ENCODE results near the gene NOP9. TPM values are rescaled to one million over a fixed set of nuclear protein-coding genes. Genes with fewer than 3 reads are reported as not detected.

Gene NOP9
- total RNA-seq, 1 experiment from 2014 or later: 29.8 TPM

GRCh38 chr14:24266344-24267244 lies 33.1 kb upstream of the NOP9 start:
- Mint-ChIP-seq H3K36me3 (ENCODE audit: insufficient read depth, unreplicated experiment) (peaks cover 25% of the 10 kb centered on the region), H3K27me3 (ENCODE audit: insufficient read depth, unreplicated experiment) (no peaks in the 10 kb centered on the region), H3K9me3 (ENCODE audit: unreplicated experiment) (no peaks in the 10 kb centered on the region), H3K4me1 (ENCODE audit: insufficient read depth, unreplicated experiment) (peaks cover 37% of the 10 kb centered on the region), H3K4me3 (ENCODE audit: unreplicated experiment) (no peak overlapping the region), H3K27ac (ENCODE audit: low read depth, unreplicated experiment) (no peak overlapping the region)
- BruUV-seq (replicated peaks): no TSS peak
- DNase-seq (ENCODE audit: unreplicated experiment): no peak
- TF ChIP-seq, protein P1, sequence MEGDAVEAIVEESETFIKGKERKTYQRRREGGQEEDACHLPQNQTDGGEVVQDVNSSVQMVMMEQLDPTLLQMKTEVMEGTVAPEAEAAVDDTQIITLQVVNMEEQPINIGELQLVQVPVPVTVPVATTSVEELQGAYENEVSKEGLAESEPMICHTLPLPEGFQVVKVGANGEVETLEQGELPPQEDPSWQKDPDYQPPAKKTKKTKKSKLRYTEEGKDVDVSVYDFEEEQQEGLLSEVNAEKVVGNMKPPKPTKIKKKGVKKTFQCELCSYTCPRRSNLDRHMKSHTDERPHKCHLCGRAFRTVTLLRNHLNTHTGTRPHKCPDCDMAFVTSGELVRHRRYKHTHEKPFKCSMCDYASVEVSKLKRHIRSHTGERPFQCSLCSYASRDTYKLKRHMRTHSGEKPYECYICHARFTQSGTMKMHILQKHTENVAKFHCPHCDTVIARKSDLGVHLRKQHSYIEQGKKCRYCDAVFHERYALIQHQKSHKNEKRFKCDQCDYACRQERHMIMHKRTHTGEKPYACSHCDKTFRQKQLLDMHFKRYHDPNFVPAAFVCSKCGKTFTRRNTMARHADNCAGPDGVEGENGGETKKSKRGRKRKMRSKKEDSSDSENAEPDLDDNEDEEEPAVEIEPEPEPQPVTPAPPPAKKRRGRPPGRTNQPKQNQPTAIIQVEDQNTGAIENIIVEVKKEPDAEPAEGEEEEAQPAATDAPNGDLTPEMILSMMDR (IDR thresholded peaks at IDR 0.05; ENCODE audit: unreplicated experiment): no peak
- intact Hi-C loops (cut with micrococcal nuclease): no loop called here
- ChIA-PET CTCF (interaction anchor here (0.7 to 32.3 kb wide), 5 partner anchors 16 to 67 kb away, joined by 3 to 457 read pairs (median 23); partner anchors contain the start of genes CIDEB, DHRS1, NOP9 and TINF2), POLR2A (interaction anchor here (0.6 to 7.2 kb wide), 5 partner anchors 8 to 31 kb away, joined by 3 to 62 read pairs (median 4); partner anchors contain the start of genes DHRS1, NOP9 and TINF2)

GRCh38 chr14:24267516-24267915 lies 32.1 kb upstream of the NOP9 start:
- BruUV-seq (replicated peaks): no TSS peak
- CTCF ChIA-PET: interaction anchor here (0.6 to 32.3 kb wide), 5 partner anchors 24 to 1986 kb away, joined by 4 to 457 read pairs (median 43); partner anchors contain the start of genes CIDEB, DHRS1, LTB4R2 and NOP9

DNA sequence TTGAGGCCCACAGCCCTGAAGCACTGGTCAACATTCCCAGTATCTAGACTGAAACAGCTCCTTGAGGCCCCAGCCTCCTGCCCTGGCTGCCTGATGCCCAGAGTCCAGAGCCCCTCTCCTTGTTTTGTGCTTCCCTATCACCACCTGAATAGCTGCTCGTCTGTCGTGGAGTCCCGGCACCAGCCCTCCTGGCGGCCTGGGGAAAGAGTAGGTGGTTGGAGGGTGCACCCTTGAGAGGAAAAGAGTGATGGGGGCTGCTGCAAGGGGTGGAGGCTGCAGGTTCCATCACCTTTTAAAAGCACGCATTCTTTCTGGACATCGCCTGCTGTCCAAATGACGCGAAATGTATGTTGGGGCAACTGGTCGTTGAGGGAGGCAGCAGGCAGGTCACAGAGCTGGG lies 31.4 kb upstream of the NOP9 start:
- TF ChIP-seq, protein P1 (IDR thresholded peaks at IDR 0.05; ENCODE audit: unreplicated experiment): no peak
- DNase-seq (ENCODE audit: unreplicated experiment): no peak
- H3K27me3 Mint-ChIP-seq (ENCODE audit: insufficient read depth, unreplicated experiment): no peaks in the 10 kb centered on the region
- ChIA-PET POLR2A (interaction anchor here (1.2 to 9.5 kb wide), 4 partner anchors 15 to 32 kb away, joined by 3 to 146 read pairs (median 128); partner anchors contain the start of genes DHRS1, NOP9 and TINF2), CTCF (interaction anchor here (1.2 to 32.3 kb wide), 5 partner anchors 22 to 39 kb away, joined by 4 to 457 read pairs (median 43); partner anchors contain the start of genes CIDEB, DHRS1, LTB4R2 and NOP9)
- H3K27ac Mint-ChIP-seq (ENCODE audit: low read depth, unreplicated experiment): no peak overlapping the region
- H3K9me3 Mint-ChIP-seq (ENCODE audit: unreplicated experiment): no peaks in the 10 kb centered on the region
- no peak overlapping the region for H3K4me3 Mint-ChIP-seq (ENCODE audit: unreplicated experiment)
- peaks cover 44% of the 10 kb centered on the region for H3K4me1 Mint-ChIP-seq (ENCODE audit: insufficient read depth, unreplicated experiment)
- intact Hi-C loops (cut with micrococcal nuclease): no loop called here
- peaks cover 24% of the 10 kb centered on the region for H3K36me3 Mint-ChIP-seq (ENCODE audit: insufficient read depth, unreplicated experiment)
- no TSS peak for BruUV-seq (replicated peaks)

More at GRCh38 chr14:24267516-24267915, 32.1 kb upstream of the NOP9 start:
- Mint-ChIP-seq H3K4me3 (ENCODE audit: unreplicated experiment) (no peak overlapping the region), H3K36me3 (ENCODE audit: insufficient read depth, unreplicated experiment) (peaks cover 22% of the 10 kb centered on the region), H3K27me3 (ENCODE audit: insufficient read depth, unreplicated experiment) (no peaks in the 10 kb centered on the region), H3K4me1 (ENCODE audit: insufficient read depth, unreplicated experiment) (peaks cover 44% of the 10 kb centered on the region), H3K9me3 (ENCODE audit: unreplicated experiment) (no peaks in the 10 kb centered on the region), H3K27ac (ENCODE audit: low read depth, unreplicated experiment) (no peak overlapping the region)
- POLR2A ChIA-PET: interaction anchor here (1.2 to 9.2 kb wide), 3 partner anchors 15 to 30 kb away, joined by 3 to 115 read pairs (median 62); partner anchors contain the start of genes DHRS1 and NOP9
- TF ChIP-seq, protein P1 (IDR thresholded peaks at IDR 0.05; ENCODE audit: unreplicated experiment): no peak
- intact Hi-C loops (cut with micrococcal nuclease): no loop called here
- DNase-seq (ENCODE audit: unreplicated experiment): no peak

GRCh38 chr14:24269368-24269767 lies 30.3 kb upstream of the NOP9 start:
- H3K27ac Mint-ChIP-seq (ENCODE audit: low read depth, unreplicated experiment): no peak overlapping the region
- TF ChIP-seq, protein P1 (IDR thresholded peaks at IDR 0.05; ENCODE audit: unreplicated experiment): no peak
- H3K27me3 Mint-ChIP-seq (ENCODE audit: insufficient read depth, unreplicated experiment): no peaks in the 10 kb centered on the region
- intact Hi-C loops (cut with micrococcal nuclease): no loop called here
- no peaks in the 10 kb centered on the region for H3K9me3 Mint-ChIP-seq (ENCODE audit: unreplicated experiment)
- CTCF ChIA-PET: interaction anchor here (0.6 to 32.3 kb wide), 7 partner anchors 22 to 712 kb away, joined by 3 to 457 read pairs (median 4); partner anchors contain the start of genes CIDEB, DHRS1, LTB4R2 and NOP9
- no peak for DNase-seq (ENCODE audit: unreplicated experiment)
- POLR2A ChIA-PET: interaction anchor here (0.8 to 9.5 kb wide), 7 partner anchors 12 to 122 kb away, joined by 4 to 146 read pairs (median 22); partner anchors contain the start of genes CHMP4A, DHRS1, LTB4R2 and NOP9
- peaks cover 24% of the 10 kb centered on the region for H3K36me3 Mint-ChIP-seq (ENCODE audit: insufficient read depth, unreplicated experiment)
- peak overlapping the region; percentile 24 for H3K4me3 Mint-ChIP-seq (ENCODE audit: unreplicated experiment)
- H3K4me1 Mint-ChIP-seq (ENCODE audit: insufficient read depth, unreplicated experiment): peaks cover 49% of the 10 kb centered on the region
- BruUV-seq (replicated peaks): no TSS peak
